GM12874 (cell line): ENCODE measurements around the gene POTEI.
"Not testable (repeated sequence)": the region's sequence is repeated elsewhere in the genome, so short reads cannot be mapped to it uniquely, and the experiment has no call there.

Experiments used
- TF ChIP-seq, protein P1 (sequence below): IDR thresholded peaks from 2 replicates; pipeline ENCODE4 v1.5.1; 2011; ENCODE audit warnings: low read depth, mild to moderate bottlenecking, control low read depth, low read length, moderate library complexity; ENCODE audit not compliant: insufficient read depth

POTEI gene

GRCh38 chr2:130509228-130509627 is at the start of gene POTEI:
Gene POTEI, minus strand, starts transcription at chr2:130509328. Its CDS starts 93 bp downstream, at chr2:130509235.
- TF ChIP-seq, protein P1, sequence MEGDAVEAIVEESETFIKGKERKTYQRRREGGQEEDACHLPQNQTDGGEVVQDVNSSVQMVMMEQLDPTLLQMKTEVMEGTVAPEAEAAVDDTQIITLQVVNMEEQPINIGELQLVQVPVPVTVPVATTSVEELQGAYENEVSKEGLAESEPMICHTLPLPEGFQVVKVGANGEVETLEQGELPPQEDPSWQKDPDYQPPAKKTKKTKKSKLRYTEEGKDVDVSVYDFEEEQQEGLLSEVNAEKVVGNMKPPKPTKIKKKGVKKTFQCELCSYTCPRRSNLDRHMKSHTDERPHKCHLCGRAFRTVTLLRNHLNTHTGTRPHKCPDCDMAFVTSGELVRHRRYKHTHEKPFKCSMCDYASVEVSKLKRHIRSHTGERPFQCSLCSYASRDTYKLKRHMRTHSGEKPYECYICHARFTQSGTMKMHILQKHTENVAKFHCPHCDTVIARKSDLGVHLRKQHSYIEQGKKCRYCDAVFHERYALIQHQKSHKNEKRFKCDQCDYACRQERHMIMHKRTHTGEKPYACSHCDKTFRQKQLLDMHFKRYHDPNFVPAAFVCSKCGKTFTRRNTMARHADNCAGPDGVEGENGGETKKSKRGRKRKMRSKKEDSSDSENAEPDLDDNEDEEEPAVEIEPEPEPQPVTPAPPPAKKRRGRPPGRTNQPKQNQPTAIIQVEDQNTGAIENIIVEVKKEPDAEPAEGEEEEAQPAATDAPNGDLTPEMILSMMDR = not testable (repeated sequence)

DNA sequence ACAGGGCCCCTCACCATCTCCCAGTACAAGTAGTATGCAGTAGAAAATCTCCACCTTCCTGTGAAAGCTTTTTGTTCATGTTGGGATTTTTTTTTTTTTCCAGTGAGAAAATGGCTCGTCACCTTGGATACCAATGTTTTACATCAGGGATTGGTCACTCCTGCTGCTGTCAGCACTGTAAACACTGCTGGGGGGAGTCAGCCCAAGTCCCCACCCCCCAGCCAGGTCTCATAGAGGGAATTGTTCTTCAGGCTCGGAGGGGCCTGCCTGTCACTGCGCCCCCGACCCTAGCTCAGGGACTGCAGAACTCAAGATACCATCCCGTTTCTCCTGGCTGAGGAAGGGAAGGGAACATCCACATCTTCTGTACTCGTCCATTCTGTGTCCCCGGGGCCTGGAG is 11.9 kb upstream of the POTEI start, which contains the start of gene CFC1B:
TSS of gene CFC1B (plus strand) at position 231 of the 400 bp plus-strand sequence. CDS start 263 bp downstream, outside the sequence.
- TF ChIP-seq, protein P1 = not testable (repeated sequence)

DNA sequence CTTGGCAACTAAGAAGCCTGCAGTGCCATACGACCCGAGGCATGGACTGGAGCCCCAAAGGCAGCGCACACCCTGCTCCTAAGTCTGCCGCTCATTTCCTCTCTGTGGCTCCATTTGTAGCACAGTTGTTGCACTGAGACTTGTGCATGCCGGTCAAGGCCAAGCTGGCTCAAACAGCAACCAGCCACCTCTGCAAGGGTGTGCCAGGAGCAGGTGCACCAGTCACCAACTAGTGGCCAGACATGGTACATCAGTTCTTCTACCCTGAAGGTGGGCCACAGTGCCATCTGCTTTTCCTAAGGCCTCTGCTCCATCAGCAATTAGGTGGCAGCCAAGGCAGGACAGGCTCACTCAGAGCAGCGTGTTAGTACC is 54.4 kb downstream of the POTEI start:
- TF ChIP-seq, protein P1 = 0 out of 2 replicates have a peak, but pooled peaks have one; percentile 9
